Stimulated activated CD8-positive, alpha-beta memory T cell treated with anti-CD3 and anti-CD28 coated beads, Interleukin-7, amount 100 ng/mL, for 4 hours (primary cell): ENCODE data around the gene MARS1.
A peak's percentile ranks its signal among the peaks of the same experiment; 100 is the strongest.

ENCODE experiments used
- DNase-seq, 2 donors: peaks; one replicate each; pipeline ENCODE4 v3.0.0-alpha.2; 2020; ENCODE audit warnings: low read depth in 2 of 2

MARS1 gene

DNA sequence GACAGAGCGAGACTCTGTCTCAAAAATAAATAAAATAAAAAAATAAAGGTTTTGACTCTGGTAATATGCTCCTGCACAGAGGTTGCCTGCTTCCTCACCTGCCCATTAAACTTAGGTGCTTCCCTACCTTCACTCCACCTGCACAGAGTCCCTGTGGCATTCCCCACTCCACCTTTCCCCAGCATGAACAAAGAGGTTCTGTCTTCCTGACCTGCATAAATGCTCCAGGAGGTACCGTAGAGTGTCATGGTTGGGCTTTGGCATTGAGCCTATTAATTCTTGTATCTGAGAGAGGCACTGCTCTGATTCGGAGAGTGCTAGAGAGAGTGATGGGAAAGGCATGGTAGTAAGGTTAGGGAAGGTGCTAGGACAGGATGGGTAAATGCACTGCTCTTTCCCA, 14.5 kb upstream of the MARS1 start:
- no peak for DNase-seq

DNA sequence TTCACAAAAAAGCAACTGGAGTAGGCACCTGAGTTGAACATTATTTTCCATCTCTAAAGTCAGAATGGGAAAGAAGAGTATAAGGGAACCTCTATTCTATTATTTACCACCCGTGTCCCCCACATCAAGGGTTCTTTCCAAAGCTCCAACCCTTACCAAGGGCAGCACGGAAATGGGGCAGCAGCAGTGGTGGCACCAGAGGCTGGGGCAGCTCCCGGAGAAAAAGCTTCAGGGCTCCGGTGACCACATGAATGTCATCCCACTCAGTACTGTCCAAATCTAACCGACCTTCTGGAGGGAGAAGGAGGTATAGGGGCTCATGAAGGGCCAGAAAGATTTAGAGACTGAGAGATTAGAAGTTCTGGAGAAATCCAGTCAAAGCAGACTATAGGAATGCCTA, 14.0 kb upstream of the MARS1 start:
- no peak for DNase-seq

GRCh38 chr12:57474430-57474829, 13.4 kb upstream of the MARS1 start:
- DNase-seq, result no peak

DNA sequence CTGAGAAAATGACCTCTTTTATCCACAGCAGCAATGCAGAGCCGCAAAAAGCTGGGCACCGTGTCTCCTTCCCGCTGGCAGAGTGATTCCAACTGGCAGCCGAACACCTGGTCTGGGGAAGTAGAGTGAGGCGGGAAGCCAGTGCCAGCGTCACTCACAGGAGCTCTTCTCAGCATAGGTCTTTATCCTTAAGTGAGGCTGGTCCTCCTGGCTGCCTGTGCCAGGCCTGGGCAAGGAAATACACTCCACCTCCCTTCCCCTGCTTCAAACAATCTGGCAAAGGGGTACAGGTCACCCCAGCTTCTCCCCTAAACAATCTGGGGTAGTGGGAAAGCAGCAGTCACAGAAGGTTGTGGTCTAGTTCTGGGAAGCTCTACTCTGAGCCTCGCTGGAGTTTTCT, 13.0 kb upstream of the MARS1 start:
- no peak for DNase-seq

- DNase-seq, result no peak
Observed at GRCh38 chr12:57475271-57476161, 12.4 kb upstream of the MARS1 start.

DNA sequence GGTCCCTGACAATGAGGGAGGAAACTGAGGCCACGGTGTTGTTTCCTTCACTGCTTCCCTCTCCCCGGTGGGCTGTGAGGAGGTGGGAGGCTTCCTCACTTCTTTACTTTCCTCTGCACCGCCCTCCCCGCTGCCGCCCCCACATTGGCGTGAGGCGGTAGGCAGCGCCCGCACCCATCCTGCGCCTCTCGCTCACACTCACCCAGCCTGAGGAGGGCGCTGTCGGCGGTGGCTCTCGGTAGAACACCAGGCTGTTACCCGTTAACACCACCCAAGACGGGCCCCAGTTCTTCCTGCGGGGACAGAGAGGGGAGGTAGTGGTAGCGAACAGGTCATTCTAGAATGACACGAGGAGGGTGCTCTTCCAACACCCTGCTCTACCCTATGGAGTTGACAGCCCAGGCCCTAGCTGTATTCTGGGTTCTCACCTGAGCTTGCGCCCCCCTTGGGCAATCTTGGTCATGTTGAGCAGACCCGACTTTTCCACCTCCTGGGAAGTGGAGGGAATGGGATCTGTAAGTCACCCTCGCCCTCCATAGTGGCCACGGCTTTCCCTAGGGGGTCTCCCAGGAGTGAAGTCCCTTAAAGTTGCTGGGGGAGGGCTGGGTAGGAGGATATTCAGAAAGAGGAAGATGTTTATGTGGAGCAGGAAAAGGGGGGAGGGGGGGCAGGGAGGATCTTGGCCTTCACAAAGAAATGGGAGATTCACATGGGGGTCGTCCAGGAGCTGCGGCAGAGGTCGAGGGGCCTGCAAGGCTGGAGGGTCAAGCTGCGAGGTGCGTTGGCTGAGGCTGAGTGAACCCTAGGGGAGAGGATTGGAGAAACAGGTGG, 11.5 kb upstream of the MARS1 start:
- DNase-seq, result peak; percentile 29 to 62

DNA sequence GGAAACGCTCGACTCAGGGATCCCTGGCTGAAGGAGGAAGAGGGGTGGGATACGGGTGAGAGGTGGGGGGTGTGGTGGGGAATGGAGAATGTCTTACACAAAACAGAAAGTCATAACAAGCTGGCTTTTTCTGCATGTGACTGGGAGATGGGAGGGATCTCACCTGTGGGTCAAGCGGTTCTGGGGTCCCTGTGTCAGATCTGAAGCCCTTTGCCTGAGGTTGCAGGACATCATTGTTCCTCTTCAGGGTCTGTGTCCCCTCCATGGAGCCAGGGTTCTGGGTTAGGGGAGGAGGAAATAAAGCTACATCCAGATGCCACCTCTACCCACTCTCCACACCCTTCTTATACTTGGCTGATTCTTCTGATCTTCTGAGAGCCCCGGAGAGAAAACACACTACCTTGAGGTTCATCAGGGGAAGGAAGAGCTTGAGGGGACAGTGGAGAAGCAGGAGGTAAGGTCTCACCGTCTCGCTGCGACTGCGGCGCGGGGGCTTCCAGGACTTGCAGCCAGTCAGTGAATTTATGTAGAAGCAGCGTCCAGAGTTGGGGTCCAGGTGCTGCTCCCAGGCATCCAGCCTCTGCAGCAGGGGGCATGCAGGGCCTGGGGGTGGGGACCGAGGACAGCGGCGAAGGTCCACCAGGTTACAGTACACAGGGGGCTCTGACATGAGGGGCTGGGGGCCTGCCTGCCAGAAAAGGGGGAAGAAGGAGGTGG, 10.7 kb upstream of the MARS1 start:
- no peak for DNase-seq

GRCh38 chr12:57477710-57478681, 9.9 kb upstream of the MARS1 start:
- peak in 1 of 2 donors; percentile 31 for DNase-seq

- DNase-seq, result no peak
Observed at GRCh38 chr12:57479043-57479375, 8.9 kb upstream of the MARS1 start.

- DNase-seq, result peak; percentile 48 to 51
Observed at GRCh38 chr12:57479376-57480115, 8.3 kb upstream of the MARS1 start, which contains the start of gene ARHGAP9. Gene ARHGAP9 (minus strand): TSS chr12:57479866. CDS start chr12:57479406, 460 bp downstream.

GRCh38 chr12:57481671-57482070, 6.2 kb upstream of the MARS1 start:
- DNase-seq, result no peak

DNA sequence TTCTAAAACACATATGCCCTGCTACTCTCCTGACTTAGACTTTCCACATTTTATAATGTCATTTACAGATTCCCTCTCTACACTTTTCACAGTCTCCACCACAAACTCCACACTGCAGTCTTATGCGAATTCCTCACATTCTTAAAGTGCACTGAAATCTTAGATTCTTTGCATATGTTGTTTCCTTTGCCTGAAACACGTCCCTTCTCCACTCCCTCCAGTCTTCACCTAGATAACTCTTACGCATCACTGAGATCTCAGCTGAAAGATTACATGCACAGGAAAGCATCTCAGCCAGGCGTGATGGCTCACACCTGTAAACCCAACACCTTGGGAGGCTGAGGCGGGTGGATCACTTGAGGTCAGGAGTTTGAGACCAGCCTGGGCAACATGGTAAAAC, 4.4 kb upstream of the MARS1 start:
- DNase-seq, result no peak

DNA sequence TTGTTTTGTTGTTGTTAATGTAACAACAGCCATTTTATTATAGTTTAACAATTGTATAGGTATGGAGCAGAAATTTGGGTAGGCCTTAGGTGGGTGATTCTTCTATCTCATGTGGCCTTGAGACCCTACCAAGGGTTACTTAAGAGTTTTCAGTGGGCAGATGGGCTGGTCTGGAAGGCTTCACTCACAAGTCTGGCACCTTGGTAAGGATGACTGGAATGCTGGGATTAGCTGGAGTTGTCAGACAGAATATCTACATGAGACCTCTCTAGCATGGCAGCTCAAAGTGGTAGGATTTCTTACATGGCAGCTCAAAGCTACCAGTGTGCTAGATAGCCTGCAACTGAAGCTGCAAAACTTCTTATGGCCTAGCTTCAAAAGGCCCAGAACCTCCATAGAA, 2.2 kb upstream of the MARS1 start:
- DNase-seq, result no peak

GRCh38 chr12:57487055-57487596, 742 bp upstream of the MARS1 start:
- DNase-seq, result no peak

DNA sequence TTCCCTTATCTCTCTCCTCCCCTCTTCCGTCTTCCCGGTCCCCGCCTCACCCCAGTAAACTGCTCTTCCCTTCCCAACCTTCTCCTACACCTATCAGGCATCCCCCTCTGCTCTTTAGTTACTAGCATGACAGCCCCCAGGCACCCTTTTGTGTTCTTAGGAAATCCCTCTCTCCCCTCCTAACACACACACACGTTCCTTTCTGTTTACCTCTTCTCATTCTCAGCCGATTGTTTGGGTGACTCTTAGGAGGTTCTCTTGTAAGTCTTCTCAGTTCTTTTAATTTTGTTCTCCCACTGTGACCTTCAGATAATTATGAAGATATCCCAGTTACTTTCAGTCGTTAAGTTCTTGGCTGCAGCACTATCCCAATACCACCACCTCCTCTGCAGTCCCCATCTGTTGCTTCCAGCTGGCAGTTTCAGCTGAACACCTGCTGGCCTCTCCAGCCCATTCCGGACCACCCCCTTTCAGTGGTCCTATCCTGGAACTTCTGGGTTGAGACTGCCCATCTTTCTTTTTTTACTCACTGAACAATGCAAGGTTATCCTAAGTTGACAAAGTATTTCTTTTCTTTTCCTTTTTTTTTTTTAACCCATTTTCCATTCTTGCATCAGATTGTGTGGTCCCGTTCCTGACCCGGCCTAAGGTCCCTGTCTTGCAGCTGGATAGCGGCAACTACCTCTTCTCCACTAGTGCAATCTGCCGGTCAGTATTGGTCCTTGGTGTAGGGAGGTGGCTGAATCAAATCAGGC, 711 bp downstream of the MARS1 start:
- no peak for DNase-seq

DNA sequence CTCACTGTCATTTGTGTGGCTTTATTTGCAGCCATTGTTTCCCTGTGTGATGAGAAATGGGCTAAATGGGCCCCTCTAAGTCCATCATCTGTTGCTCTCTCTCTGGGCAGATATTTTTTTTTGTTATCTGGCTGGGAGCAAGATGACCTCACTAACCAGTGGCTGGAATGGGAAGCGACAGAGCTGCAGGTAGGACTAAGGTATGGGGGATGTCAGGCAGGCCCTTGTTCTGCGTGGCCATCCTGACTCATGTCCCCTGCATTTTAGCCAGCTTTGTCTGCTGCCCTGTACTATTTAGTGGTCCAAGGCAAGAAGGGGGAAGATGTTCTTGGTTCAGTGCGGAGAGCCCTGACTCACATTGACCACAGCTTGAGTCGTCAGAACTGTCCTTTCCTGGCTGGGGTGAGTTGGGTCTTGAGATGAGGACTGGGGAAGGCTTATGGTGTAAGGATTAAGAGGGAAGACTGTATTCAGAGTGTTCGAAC, 1.3 kb downstream of the MARS1 start:
- no peak for DNase-seq

- no peak for DNase-seq
Observed at GRCh38 chr12:57490126-57490525, 2.3 kb downstream of the MARS1 start.

DNA sequence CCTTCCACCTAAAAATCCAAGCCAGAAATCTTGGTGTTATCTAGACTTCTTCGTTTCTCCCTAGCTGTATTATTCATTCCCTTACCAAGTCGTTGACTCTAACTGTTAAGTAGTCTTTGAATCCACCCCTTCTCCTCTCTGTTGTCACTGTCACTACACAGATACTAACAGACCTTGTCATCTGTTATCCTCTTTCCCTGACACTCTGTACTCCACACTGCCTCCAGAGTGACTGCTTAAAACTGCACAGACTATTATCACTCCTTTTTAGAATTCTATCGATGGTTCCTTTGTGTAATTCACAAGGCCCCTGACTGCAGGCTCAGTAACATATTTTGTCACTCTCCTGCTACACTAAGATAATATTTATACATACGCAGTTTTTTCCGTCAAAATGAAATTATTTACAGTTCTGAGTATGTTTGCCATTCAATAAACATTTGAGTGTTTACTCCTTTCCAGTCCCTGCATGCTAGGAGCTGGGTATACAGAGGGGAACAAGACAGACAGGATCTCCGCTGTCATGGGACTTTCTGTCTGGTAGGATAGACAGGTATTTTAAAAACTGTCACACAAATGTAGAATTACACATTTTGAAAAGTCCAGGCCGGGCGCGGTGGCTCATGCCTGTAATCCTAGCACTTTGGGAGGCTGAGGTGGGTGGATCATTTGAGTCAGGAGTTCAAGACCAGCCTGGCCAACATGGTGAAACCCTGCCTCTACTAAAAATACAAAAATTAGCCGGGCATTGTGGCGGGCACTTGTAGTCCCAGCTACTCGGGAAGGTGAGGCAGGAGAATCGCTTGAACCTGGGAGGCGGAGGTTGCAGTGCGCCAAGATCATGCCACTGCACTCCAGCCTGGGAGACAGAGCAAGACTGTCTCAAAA, 3.8 kb downstream of the MARS1 start:
- no peak for DNase-seq
